ENCODE data around the gene MLEC. TPM values are rescaled to one million over a fixed set of nuclear protein-coding genes. Genes with fewer than 3 reads are reported as not detected.

The MLEC gene
- total and polyA plus RNA-seq, 2 experiments from 2014 or later, result 135 to 210 TPM

- Histone ChIP-seq H2AFZ (no peak overlapping the region), H3K27me3 (no peaks in the 10 kb centered on the region), H3K36me3 (replicated peaks; ENCODE audit: insufficient read depth, low read depth) (no peaks in the 10 kb centered on the region), H3K9me2 (replicated peaks; ENCODE audit: insufficient read depth) (no peaks in the 10 kb centered on the region), H3K4me2 (no peak overlapping the region), H3K9me3 (ENCODE audit: low read depth) (no peaks in the 10 kb centered on the region), H4K20me1 (ENCODE audit: insufficient read depth, poor library complexity, severe bottlenecking) (no peaks in the 10 kb centered on the region), H3K4me1 (ENCODE audit: insufficient read depth) (no peaks in the 10 kb centered on the region), H3K79me2 (no peaks in the 10 kb centered on the region), H3K27ac (no peak overlapping the region), H3K4me3 (no peak overlapping the region)
- no peak for DNase-seq (ENCODE audit: low spot score)
- TF ChIP-seq EZH2 (IDR thresholded peaks at IDR 0.05; ENCODE audit: borderline replicate concordance) (no peak), EZH2phosphoT487 (IDR thresholded peaks at IDR 0.05; ENCODE audit: low read depth, severe bottlenecking, unreplicated experiment) (no peak), CTCF (IDR thresholded peaks at IDR 0.05; ENCODE audit: poor library complexity) (no peak)
- WGBS (ENCODE audit: low lambda C conversion rate, missing lambda C conversion rate), result 91% methylated on average over 2 of the region's 2 CpGs
Observed at GRCh38 chr12:120661432-120661831, 25.5 kb upstream of the MLEC start.

- Histone ChIP-seq H3K79me2 (no peaks in the 10 kb centered on the region), H3K27ac (no peak overlapping the region), H3K9me2 (replicated peaks; ENCODE audit: insufficient read depth) (no peaks in the 10 kb centered on the region), H2AFZ (no peak overlapping the region), H4K20me1 (ENCODE audit: insufficient read depth, poor library complexity, severe bottlenecking) (no peaks in the 10 kb centered on the region), H3K9me3 (ENCODE audit: low read depth) (no peaks in the 10 kb centered on the region), H3K4me1 (ENCODE audit: insufficient read depth) (no peaks in the 10 kb centered on the region), H3K4me2 (no peak overlapping the region), H3K4me3 (no peak overlapping the region), H3K27me3 (no peaks in the 10 kb centered on the region), H3K36me3 (replicated peaks; ENCODE audit: insufficient read depth, low read depth) (no peaks in the 10 kb centered on the region)
- WGBS (ENCODE audit: low lambda C conversion rate, missing lambda C conversion rate), result 93% methylated on average over 3 of the region's 3 CpGs
- no peak for TF ChIP-seq EZH2 (IDR thresholded peaks at IDR 0.05; ENCODE audit: borderline replicate concordance)
- TF ChIP-seq EZH2phosphoT487 (IDR thresholded peaks at IDR 0.05; ENCODE audit: low read depth, severe bottlenecking, unreplicated experiment), result no peak
- TF ChIP-seq CTCF (IDR thresholded peaks at IDR 0.05; ENCODE audit: poor library complexity), result no peak
- no peak for DNase-seq (ENCODE audit: low spot score)
Observed at GRCh38 chr12:120662879-120663278, 24.1 kb upstream of the MLEC start.

DNA sequence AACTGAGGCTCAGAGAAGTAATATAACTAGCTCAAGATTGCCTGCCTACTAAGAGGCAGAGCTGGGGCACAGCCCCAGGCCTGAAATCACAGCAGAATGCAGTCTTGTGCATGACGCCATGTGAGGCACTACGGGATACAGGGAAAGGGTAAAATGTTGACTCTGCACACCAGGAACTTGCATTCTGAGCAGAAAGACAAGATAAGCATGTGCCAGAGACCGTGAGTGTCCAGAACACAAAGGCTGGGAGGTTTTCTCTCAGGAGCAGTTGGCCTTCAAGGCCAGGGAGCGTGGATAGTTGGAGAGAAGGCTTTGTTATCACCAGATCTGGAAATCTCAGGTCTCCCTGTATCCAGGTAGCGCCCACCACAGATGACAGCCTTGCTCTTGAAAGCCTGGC lies 23.2 kb upstream of the MLEC start:
- no peak overlapping the region for H2AFZ ChIP-seq
- no peak for DNase-seq (ENCODE audit: low spot score)
- H4K20me1 ChIP-seq (ENCODE audit: insufficient read depth, poor library complexity, severe bottlenecking), result no peaks in the 10 kb centered on the region
- H3K4me2 ChIP-seq, result no peak overlapping the region
- no peak overlapping the region for H3K4me3 ChIP-seq
- no peaks in the 10 kb centered on the region for H3K79me2 ChIP-seq
- WGBS (ENCODE audit: low lambda C conversion rate, missing lambda C conversion rate), result 66% methylated on average over 5 of the region's 5 CpGs
- H3K9me3 ChIP-seq (ENCODE audit: low read depth), result no peaks in the 10 kb centered on the region
- H3K9me2 ChIP-seq (replicated peaks; ENCODE audit: insufficient read depth), result no peaks in the 10 kb centered on the region
- no peaks in the 10 kb centered on the region for H3K4me1 ChIP-seq (ENCODE audit: insufficient read depth)
- H3K27me3 ChIP-seq, result no peaks in the 10 kb centered on the region
- TF ChIP-seq CTCF (IDR thresholded peaks at IDR 0.05; ENCODE audit: poor library complexity), result no peak
- no peak for TF ChIP-seq EZH2phosphoT487 (IDR thresholded peaks at IDR 0.05; ENCODE audit: low read depth, severe bottlenecking, unreplicated experiment)
- TF ChIP-seq EZH2 (IDR thresholded peaks at IDR 0.05; ENCODE audit: borderline replicate concordance), result no peak
- no peaks in the 10 kb centered on the region for H3K36me3 ChIP-seq (replicated peaks; ENCODE audit: insufficient read depth, low read depth)
- H3K27ac ChIP-seq, result no peak overlapping the region
